Heart left ventricle (tissue), 16 donors: ENCODE results near the gene SLC19A1. TPM values are rescaled to one million over a fixed set of nuclear protein-coding genes. Genes with fewer than 3 reads are reported as not detected.

Experiments
- ATAC-seq, 4 donors: fragments of 200-7000 bp; cut with Tn5 transposase; one replicate each; pipeline ENCODE4 v1.9.1; 2020 to 2022; ENCODE audit warnings: moderate library complexity in 4 of 4, mild to moderate bottlenecking in 3 of 4, moderate number of reproducible peaks in 1 of 4
- DNase-seq, 5 donors: peaks; one replicate each; pipeline ENCODE4 v3.0.0-alpha.2; 2020
- H3K27ac ChIP-seq, 12 donors: fragments of 200-600 bp; sonication (generic) in 4 of 12; one replicate each; pipeline versions ENCODE4 v1.5.0 to v1.8.0; 2016 to 2022; ENCODE audit warnings: mild to moderate bottlenecking in 2 of 12
- H3K27me3 ChIP-seq, 9 donors: fragments of 200-600 bp; sonication (generic) in 2 of 9; one replicate each; pipeline versions ENCODE4 v1.5.1 to v1.8.0; 2016 to 2022; ENCODE audit warnings: mild to moderate bottlenecking in 3 of 9
- H3K36me3 ChIP-seq, 9 donors: fragments of 200-600 bp; sonication (generic) in 2 of 9; one replicate each; pipeline versions ENCODE4 v1.5.0 to v1.8.0; 2018 to 2022; ENCODE audit warnings: mild to moderate bottlenecking in 2 of 9
- H3K4me1 ChIP-seq, 12 donors: fragments of 200-600 bp; sonication (generic) in 4 of 12; one replicate each; pipeline versions ENCODE4 v1.5.0 to v1.8.0; 2016 to 2022; ENCODE audit warnings: mild to moderate bottlenecking in 3 of 12
- H3K4me3 ChIP-seq, 12 donors: fragments of 200-600 bp; sonication (generic) in 4 of 12; one replicate each; pipeline versions ENCODE4 v1.5.0 to v1.8.0; 2017 to 2022; ENCODE audit warnings: mild to moderate bottlenecking in 9 of 12, moderate library complexity in 4 of 12
- H3K9me3 ChIP-seq, 12 donors: fragments of 200-600 bp; sonication (generic) in 4 of 12; one replicate each; pipeline versions ENCODE4 v1.5.0 to v1.8.0; 2016 to 2022; ENCODE audit warnings: mild to moderate bottlenecking in 1 of 12
- POLR2A ChIP-seq, 2 donors: fragments of 450-650 bp; IDR thresholded peaks; one replicate each; pipeline ENCODE4 v1.6.1; 2017; ENCODE audit warnings: antibody characterized with exemption in 2 of 2, mild to moderate bottlenecking in 2 of 2, moderate library complexity in 2 of 2
- WGBS, 4 donors: extraction: QIAGEN DNeasy Blood & Tissue Kit in 2 of 4; methylation state at CpG; one replicate each; pipeline versions ENCODE4 v1.1.5 to v1.1.7; 2013 to 2018; 5-methylcytosine and 5-hydroxymethylcytosine counted together
- intact Hi-C, 10 donors: fragments of 100-400 bp; cut with DNase I; formaldehyde crosslinking; loops; one replicate each; pipeline versions ENCODE4 v1.11.1 to v1.14.2; 2022
- polyA plus RNA-seq, 2 donors: library from polyadenylated mRNA; stranded (reverse); fragments of 200-250 nt; gene quantifications; one replicate each; pipeline ENCODE4 v1.2.3, GENCODE V29; 2013
- total RNA-seq, 9 donors: library from RNA; depleted of rRNA in 2 of 9; stranded (reverse); fragments of >200 nt in 2 of 9; fragmentation: NEBNext Ultra II Directional in 3 of 9; extraction: Animal tissue kit (Norgen Biotek cat#: 25700) in 3 of 9; gene quantifications; one replicate each; pipeline versions ENCODE4 v1.1.0 to v1.2.4, GENCODE V29; 2016 to 2023
- TF ChIP-seq, protein P1 (sequence below), 12 donors: fragments of 200-600 bp; sonication (generic) in 4 of 12; IDR thresholded peaks; one replicate each; pipeline versions ENCODE4 v1.5.0 to v1.8.0; 2018 to 2022; ENCODE audit warnings: antibody characterized with exemption in 12 of 12, mild to moderate bottlenecking in 5 of 12
- donor health status: ischemic (EF 13 %, LVEDD 7.1; RV severe dilation, severe dysfunction).
- donor health status: healthy with polysubstance abuse.
- donor health status: DM: no; HTN: yes; CAD: no.
- donor health status: DM: no; HTN: no; CAD: no.
- donor health status: ischemic (EF 25% LVEDD 6.9; RV normal size, moderate dysfunction).
- donor health status: ischemic (EF 25% LVEDD 5.7; RV mildly dilated, moderate dysfunction).
- donor health status: healthy.
- donor health status: DM: yes; HTN: yes; CAD: no.
- donor health status: ischemic (EF 35%, LVEDD 5.7; RV mildly dilated, moderate dysfunction).
- donor health status: nonischemic (EF 11% LVEDD 7.7; RV severe dilation, severe dysfunction).
- donor health status: DM: yes; HTN: yes; CAD: no.
- donor health status: PGD.
- donor health status: ischemic (EF 29% LVEDD 5.4; RV normal size, mild dysfunction).
- donor health status: nonischemic (EF 23%, LVEDD 6.1; RV moderate dilation, normal function).

Gene SLC19A1
- total and polyA plus RNA-seq, 11 donors, result 2.4 to 7.0 (median 3.5) TPM

DNA sequence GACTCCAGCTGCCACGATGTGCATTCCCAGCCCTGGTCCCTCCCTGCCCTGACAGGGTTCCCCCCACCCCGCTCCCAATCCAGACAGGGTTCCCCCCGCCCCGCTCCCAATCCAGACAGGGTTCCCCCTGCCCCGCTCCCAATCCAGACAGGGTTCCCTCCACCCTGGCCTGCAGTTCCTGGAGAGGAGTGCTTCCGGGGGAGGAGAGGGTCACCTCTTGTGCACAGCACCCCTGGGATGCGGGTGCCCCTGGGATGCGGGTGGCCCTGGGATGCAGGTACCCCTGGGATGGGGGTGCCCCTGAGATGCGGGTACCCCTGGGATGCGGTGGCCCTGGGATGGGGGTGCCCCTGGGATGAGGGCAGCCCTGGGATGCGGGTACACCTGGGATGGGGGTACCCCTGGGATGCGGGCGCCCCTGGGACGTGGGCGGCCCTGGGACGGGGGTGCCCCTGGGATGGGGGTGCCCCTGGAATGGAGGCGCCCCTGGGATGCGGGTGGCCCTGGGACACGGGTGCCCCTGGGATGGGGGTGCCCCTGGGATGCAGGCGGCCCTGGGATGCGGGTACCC, 36.7 kb upstream of the SLC19A1 start:
- ATAC-seq, result no peak
- Histone ChIP-seq H3K4me3 (no peak overlapping the region), H3K9me3 (peaks cover 0 to 7% (median 0%) of the 10 kb centered on the region in 12 donors), H3K27ac (no peak overlapping the region), H3K27me3 (peaks cover 0 to 35% (median 3%) of the 10 kb centered on the region in 9 donors), H3K4me1 (no peaks in the 10 kb centered on the region), H3K36me3 (no peaks in the 10 kb centered on the region)
- no peak for TF ChIP-seq POLR2A (IDR thresholded peaks at IDR 0.05)
- intact Hi-C loops, result no loop called here
- 88 to 93% (median 93%) methylated on average over 18 to 21 of the region's 21 CpGs for WGBS, 4 donors
- no peak for DNase-seq

DNA sequence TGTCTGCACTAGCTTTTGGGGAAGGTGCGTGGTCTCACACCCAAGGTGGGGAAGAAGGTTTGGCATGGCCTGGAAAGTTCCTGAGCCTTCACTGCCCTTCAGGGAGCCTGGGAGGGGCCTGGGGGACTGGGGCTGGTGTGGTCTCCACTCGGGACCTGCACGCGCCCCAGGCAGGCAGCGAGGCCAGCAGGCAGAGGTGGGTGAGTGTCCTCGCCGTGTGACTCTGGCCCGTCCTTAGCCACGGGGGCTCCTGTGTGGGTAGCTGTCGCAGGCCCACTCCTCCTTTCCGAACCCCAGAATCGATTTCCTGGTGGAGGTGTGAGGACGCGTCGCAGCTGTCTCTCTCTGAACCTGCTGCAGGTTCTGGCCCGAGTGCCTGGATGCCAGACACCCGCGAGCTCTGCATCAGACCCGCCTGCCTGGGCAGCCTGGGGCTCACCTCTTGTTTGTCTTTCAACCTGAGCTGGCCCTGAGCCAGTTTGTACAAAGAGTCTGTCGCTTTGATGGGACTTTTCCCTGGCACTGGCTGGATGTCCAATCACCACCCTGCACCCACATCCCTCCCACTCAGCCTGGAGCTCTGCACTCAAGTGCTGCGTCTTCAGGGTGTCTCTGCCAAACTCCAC, 36.0 kb upstream of the SLC19A1 start:
- DNase-seq, result no peak
- Histone ChIP-seq H3K4me3 (no peak overlapping the region), H3K4me1 (no peaks in the 10 kb centered on the region), H3K27me3 (peaks cover 0 to 34% (median 3%) of the 10 kb centered on the region in 9 donors), H3K9me3 (peaks cover 0 to 6% (median 0%) of the 10 kb centered on the region in 12 donors), H3K27ac (no peak overlapping the region), H3K36me3 (no peaks in the 10 kb centered on the region)
- intact Hi-C loops, result no loop called here
- no peak for ATAC-seq
- no peak for TF ChIP-seq POLR2A (IDR thresholded peaks at IDR 0.05)
- TF ChIP-seq, protein P1, sequence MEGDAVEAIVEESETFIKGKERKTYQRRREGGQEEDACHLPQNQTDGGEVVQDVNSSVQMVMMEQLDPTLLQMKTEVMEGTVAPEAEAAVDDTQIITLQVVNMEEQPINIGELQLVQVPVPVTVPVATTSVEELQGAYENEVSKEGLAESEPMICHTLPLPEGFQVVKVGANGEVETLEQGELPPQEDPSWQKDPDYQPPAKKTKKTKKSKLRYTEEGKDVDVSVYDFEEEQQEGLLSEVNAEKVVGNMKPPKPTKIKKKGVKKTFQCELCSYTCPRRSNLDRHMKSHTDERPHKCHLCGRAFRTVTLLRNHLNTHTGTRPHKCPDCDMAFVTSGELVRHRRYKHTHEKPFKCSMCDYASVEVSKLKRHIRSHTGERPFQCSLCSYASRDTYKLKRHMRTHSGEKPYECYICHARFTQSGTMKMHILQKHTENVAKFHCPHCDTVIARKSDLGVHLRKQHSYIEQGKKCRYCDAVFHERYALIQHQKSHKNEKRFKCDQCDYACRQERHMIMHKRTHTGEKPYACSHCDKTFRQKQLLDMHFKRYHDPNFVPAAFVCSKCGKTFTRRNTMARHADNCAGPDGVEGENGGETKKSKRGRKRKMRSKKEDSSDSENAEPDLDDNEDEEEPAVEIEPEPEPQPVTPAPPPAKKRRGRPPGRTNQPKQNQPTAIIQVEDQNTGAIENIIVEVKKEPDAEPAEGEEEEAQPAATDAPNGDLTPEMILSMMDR (IDR thresholded peaks at IDR 0.05), result no peak
- WGBS, 4 donors, result 75 to 82% (median 77%) methylated on average over 4 to 21 of the region's 21 CpGs

- TF ChIP-seq, protein P1 (IDR thresholded peaks at IDR 0.05), result no peak
- TF ChIP-seq POLR2A (IDR thresholded peaks at IDR 0.05), result no peak
- Histone ChIP-seq H3K4me3 (no peak overlapping the region), H3K9me3 (peaks cover 0 to 1% (median 0%) of the 10 kb centered on the region in 12 donors), H3K27me3 (peaks cover 0 to 31% (median 3%) of the 10 kb centered on the region in 9 donors), H3K27ac (no peak overlapping the region), H3K36me3 (no peaks in the 10 kb centered on the region), H3K4me1 (no peaks in the 10 kb centered on the region)
- intact Hi-C loops, result no loop called here
- DNase-seq, result no peak
- WGBS, 4 donors, result 73 to 85% (median 80%) methylated on average over 12 of the region's 12 CpGs
- ATAC-seq, result no peak
Observed at GRCh38 chr21:45577801-45578175, 35.5 kb upstream of the SLC19A1 start.

DNA sequence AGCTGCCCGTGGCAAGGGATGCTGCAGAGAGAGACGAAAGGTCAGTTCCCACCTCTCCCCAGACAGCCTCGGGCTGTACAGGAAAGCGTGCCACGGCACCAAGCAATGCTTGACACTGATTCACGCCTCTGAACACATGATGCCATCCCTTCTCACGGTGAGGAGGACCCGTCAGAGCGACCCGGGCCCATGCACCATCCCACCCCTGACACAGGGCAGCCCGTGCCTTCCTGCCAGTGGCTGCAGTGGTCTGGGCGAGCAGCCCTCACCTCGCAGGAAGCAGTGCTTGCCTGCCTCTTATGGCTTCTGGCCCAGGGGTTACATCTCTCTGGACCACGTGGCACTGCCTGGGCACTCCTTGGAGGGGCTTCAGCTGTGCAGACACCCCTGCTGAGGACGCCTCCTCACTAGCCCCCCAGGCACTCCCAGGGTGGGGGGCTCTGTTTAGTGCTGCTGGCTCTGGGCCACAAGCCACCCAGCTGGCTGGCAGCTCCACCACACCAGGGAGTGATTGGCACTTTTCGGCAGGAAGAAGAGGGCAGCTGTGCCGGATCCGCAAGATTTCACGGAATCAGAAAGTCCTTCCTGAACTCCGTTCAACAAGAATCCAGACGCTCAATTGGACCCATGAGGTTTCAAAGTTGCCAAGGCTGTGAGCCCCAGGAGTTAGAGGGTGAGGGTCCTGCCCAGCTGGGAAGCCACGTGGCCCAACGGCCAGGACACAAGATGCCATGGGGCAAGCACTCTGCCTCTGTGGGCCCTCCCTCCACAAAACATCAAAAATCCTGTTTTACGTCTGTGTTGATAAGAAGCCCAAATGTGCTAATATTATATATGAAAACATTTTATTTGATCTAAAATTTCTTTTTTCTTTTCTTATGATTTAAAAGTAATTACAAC, 34.8 kb upstream of the SLC19A1 start:
- Histone ChIP-seq H3K27me3 (peaks cover 0 to 31% (median 3%) of the 10 kb centered on the region in 9 donors), H3K4me1 (no peaks in the 10 kb centered on the region), H3K4me3 (no peak overlapping the region), H3K9me3 (no peaks in the 10 kb centered on the region), H3K27ac (no peak overlapping the region), H3K36me3 (no peaks in the 10 kb centered on the region)
- TF ChIP-seq POLR2A (IDR thresholded peaks at IDR 0.05), result no peak
- TF ChIP-seq, protein P1 (IDR thresholded peaks at IDR 0.05), result no peak
- ATAC-seq (no peak), DNase-seq (no peak)
- intact Hi-C loops, result no loop called here
- WGBS, 4 donors, result 71 to 83% (median 79%) methylated on average over 18 to 24 of the region's 24 CpGs
